ENCODE data around the gene OMG. TPM values are rescaled to one million over a fixed set of nuclear protein-coding genes. Genes with fewer than 3 reads are reported as not detected.
"Not testable (repeated sequence)": the region's sequence is repeated elsewhere in the genome, so short reads cannot be mapped to it uniquely, and the experiment has no call there.

The OMG gene
- total RNA-seq, 1 donor from 2014 or later = 0.38 TPM

DNA sequence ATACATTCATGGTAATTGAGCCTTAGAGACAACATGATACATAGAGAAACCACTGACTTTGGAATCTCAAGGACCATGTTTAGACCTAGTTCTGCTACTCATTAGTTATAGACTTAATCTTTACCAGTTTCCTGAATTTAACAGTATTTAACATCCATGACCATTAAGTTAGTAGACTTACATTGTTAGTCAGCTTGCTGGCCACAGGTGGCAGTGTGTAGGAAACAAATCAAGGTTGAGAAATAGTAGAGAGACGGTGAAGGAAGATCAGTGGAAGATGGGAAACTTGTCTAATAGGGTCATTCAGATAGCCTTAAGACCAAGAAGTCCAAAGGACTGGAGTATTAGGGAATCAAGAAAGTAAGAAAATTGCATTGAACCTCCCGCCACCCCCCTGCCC lies 31.0 kb downstream of the OMG start:
- DNase-seq (ENCODE audit: low spot score) (no peak), ATAC-seq (no peak)

DNA sequence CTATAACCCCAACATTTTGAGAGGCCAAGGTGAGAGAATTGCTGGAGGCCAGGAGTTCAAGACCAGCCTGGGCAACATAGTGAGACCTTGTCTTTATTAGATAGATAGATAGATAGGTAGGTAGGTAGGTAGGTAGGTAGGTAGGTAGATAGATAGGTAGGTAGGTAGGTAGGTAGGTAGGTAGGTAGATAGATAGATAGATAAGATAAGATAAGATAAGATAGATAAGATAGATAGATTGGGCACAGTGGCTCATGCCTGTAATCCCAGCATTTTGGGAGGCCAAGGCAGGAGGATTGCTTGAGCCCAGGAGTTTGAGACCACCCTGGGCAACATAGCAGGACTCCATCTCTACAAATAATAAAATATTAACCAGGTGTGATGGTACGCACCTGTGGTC lies 34.1 kb downstream of the OMG start:
- DNase-seq (ENCODE audit: low spot score); ATAC-seq: not testable (repeated sequence)

DNA sequence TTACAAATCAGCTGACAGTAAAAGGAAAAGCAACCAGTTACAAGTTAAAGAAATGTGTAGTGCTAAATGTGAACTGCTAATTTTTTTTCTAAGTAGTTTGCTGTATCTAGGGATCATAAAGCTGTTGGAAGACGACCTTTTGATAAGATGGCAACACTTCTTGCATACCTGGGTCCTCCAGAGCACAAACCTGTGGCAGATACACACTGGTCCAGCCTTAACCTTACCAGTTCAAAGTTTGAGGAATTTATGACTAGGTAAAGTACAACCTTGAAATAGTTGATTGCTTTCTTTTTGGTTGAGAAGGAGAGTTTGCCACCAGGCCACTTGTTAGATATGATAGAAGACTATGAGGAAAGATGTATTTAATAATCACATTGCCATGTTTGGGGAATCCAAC lies 35.4 kb downstream of the OMG start:
- DNase-seq (ENCODE audit: low spot score) (no peak), ATAC-seq (no peak)

- no peak for DNase-seq (ENCODE audit: low spot score)
Measured at GRCh38 chr17:31260151-31260550, 36.9 kb downstream of the OMG start.

DNA sequence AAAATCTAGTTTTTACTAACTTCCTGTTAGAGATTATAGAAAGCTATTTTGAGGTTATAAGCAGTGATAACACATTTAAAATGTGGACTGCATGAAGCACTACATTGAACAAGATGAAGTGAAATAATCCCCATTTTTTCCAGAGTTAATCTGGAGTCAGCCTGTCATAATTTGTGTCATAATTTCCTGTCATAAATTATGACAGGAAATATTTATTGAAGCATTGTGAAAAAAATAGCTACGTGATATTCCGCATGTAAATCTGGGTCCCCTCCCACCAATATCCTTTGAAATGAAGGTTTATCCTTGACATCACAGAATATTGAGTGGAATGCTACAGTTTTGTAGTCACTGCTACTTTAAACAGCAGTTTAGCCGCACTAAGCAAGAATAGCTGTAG lies 40.1 kb downstream of the OMG start:
- ATAC-seq (no peak), DNase-seq (ENCODE audit: low spot score) (no peak)

More at GRCh38 chr17:31260151-31260550, 36.9 kb downstream of the OMG start:
- no peak for ATAC-seq

DNA sequence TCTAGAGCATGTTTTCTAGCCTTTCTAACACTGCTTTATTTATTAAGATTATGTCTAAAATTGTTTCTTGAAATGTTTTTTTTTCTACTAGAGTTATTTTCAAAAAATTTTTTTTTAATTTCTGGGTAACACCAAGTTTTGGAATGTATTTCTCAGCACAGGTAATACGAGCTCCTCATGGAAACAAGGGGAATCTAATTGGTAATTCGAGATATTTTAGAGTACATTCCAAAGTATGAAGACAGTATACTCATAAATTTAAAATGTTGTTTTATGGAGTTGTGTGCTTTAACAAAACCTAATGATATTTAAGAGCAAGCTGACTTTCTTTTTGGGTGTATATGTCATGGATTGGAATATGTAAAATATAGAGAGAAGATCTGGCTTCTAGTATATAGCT lies 42.4 kb downstream of the OMG start:
- ATAC-seq (no peak), DNase-seq (ENCODE audit: low spot score) (no peak)

DNA sequence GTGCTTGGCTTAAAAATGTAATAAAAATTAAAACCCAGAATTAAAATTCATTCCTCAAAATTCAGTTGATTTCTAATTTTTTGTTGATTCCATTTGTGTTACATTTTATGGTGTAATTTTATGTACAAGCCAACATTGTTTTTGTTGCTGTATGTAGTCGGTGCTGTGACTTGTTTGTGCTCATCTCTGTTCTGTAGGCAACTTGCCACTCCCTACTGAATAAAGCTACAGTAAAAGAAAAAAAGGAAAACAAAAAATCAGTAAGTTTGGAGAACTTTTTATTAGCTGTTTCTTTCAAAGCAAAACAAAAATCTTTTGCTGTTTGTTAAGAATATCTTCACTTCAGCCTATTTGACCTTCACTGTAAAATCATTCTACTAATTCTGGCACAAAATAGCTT lies 44.3 kb downstream of the OMG start:
- ATAC-seq = no peak

GRCh38 chr17:31251970-31252328 lies 45.1 kb downstream of the OMG start:
- ATAC-seq (no peak), DNase-seq (ENCODE audit: low spot score) (no peak)

More for the DNA sequence above, 44.3 kb downstream of the OMG start:
- no peak for DNase-seq (ENCODE audit: low spot score)

- DNase-seq (ENCODE audit: low spot score) = no peak
Measured at GRCh38 chr17:31251105-31251969, 45.7 kb downstream of the OMG start.

GRCh38 chr17:31250229-31250628 lies 46.8 kb downstream of the OMG start:
- no peak for DNase-seq (ENCODE audit: low spot score)
- no peak for ATAC-seq

More at GRCh38 chr17:31251105-31251969, 45.7 kb downstream of the OMG start:
- ATAC-seq = no peak

DNA sequence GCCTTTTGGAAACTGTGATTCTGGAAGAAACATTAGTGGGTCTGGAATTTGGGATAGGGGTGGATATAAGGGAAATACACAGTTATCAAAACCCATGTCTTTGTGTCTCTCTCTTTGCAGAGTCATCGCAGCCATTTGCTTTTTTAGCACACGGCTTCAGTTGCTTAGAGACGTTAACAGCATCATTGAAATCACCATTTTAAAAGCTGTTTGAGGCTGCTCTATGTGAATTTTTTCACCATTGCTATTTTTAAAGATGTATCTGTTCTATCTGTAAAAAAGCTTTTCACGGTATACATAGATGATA lies 47.3 kb downstream of the OMG start:
- no peak for DNase-seq (ENCODE audit: low spot score)
- ATAC-seq = no peak

GRCh38 chr17:31248986-31249834 lies 47.8 kb downstream of the OMG start:
- ATAC-seq = no peak
- DNase-seq (ENCODE audit: low spot score) = no peak

Other genes with a start within 250 kb of the OMG start
- gene NF1, start 202.3 kb downstream of the OMG start, total RNA-seq = 20.4 TPM
- 2.0 TPM for gene EVI2B, start 16.8 kb upstream of the OMG start, total RNA-seq
- gene EVI2A, start 24.4 kb upstream of the OMG start, total RNA-seq = 0.63 TPM
- gene RAB11FIP4, start 94.4 kb upstream of the OMG start, total RNA-seq = 6.5 TPM

Data from left lobe of liver (tissue), 2 donors.